Naive thymus-derived CD4-positive, alpha-beta T cell (primary cell): ENCODE results near the gene ANKRD13D. TPM values are rescaled to one million over a fixed set of nuclear protein-coding genes. Genes with fewer than 3 reads are reported as not detected.

Experiments used
- ATAC-seq: fragments of 150-1000 bp; cut with Tn5 transposase; 2 replicates; pipeline ENCODE4 v1.10.0; 2021; ENCODE audit warnings: mild to moderate bottlenecking, moderate library complexity
- CTCF ChIA-PET: fragments of 350-600 bp; sonication (Branson Sonifier 250); formaldehyde crosslinking; loops from one replicate; lab custom pipeline; 2021; ENCODE audit warnings: antibody characterized with exemption; lab: Charles Lee
- POLR2A ChIA-PET: fragments of 350-600 bp; sonication (Branson Sonifier 250); formaldehyde crosslinking; loops from one replicate; lab custom pipeline; 2021; ENCODE audit warnings: antibody characterized with exemption, inconsistent platforms; lab: Charles Lee
- DNase-seq, 9 donors: peaks; one replicate each; pipeline versions ENCODE4 v3.0.0 to v3.0.0-alpha.2; 2020 to 2022; ENCODE audit warnings: mixed read lengths in 1 of 9
- H3K27ac ChIP-seq: one replicate; pipeline ENCODE4 v1.7.0; 2013; ENCODE audit warnings: mild to moderate bottlenecking, low read depth, low read length, moderate library complexity
- H3K27me3 ChIP-seq, 2 donors: one replicate each; pipeline ENCODE4 v1.7.0; 2013; ENCODE audit warnings: low read length in 2 of 2, mild to moderate bottlenecking in 2 of 2, moderate library complexity in 2 of 2; ENCODE audit not compliant: control insufficient read depth in 2 of 2, insufficient read depth in 2 of 2
- H3K36me3 ChIP-seq, 3 experiments: 1 replicate in 2 of 3; 2 replicates in 1 of 3; pipeline ENCODE4 v1.7.0; 2013; ENCODE audit warnings: low read length in 3 of 3, mild to moderate bottlenecking in 3 of 3, moderate library complexity in 1 of 3; ENCODE audit not compliant: insufficient read depth in 3 of 3, control insufficient read depth in 2 of 3
- H3K4me1 ChIP-seq, 2 donors: one replicate each; pipeline ENCODE4 v1.7.0; 2013; ENCODE audit warnings: low read length in 2 of 2, mild to moderate bottlenecking in 2 of 2, moderate library complexity in 1 of 2; ENCODE audit not compliant: control insufficient read depth in 2 of 2, insufficient read depth in 2 of 2
- H3K4me3 ChIP-seq: 2 replicates; pipeline ENCODE4 v1.7.0; 2013; ENCODE audit warnings: mild to moderate bottlenecking, low read length
- H3K9me3 ChIP-seq, 3 experiments: 1 replicate in 2 of 3; 2 replicates in 1 of 3; pipeline ENCODE4 v1.7.0; 2013; ENCODE audit warnings: low read length in 3 of 3; ENCODE audit not compliant: control insufficient read depth in 2 of 3
- H3K27ac Mint-ChIP-seq, 9 donors: one replicate each; pipeline ENCODE4 v1.8.0; 2020 to 2022; ENCODE audit warnings: mixed read lengths in 9 of 9, mild to moderate bottlenecking in 8 of 9, moderate library complexity in 5 of 9, inconsistent platforms in 2 of 9
- H3K27me3 Mint-ChIP-seq, 5 donors: one replicate each; pipeline ENCODE4 v1.8.0; 2021 to 2022; ENCODE audit warnings: mixed read lengths in 5 of 5, mild to moderate bottlenecking in 1 of 5
- H3K36me3 Mint-ChIP-seq, 5 donors: one replicate each; pipeline ENCODE4 v1.8.0; 2020 to 2022; ENCODE audit warnings: mixed read lengths in 5 of 5, mild to moderate bottlenecking in 3 of 5, inconsistent platforms in 1 of 5
- H3K4me1 Mint-ChIP-seq, 7 donors: one replicate each; pipeline ENCODE4 v1.8.0; 2020 to 2022; ENCODE audit warnings: mixed read lengths in 7 of 7, mild to moderate bottlenecking in 3 of 7, inconsistent platforms in 1 of 7
- H3K4me3 Mint-ChIP-seq, 10 donors: one replicate each; pipeline ENCODE4 v1.8.0; 2020 to 2022; ENCODE audit warnings: mild to moderate bottlenecking in 10 of 10, mixed read lengths in 10 of 10, moderate library complexity in 6 of 10, inconsistent platforms in 2 of 10
- H3K9me3 Mint-ChIP-seq, 11 donors: one replicate each; pipeline ENCODE4 v1.8.0; 2020 to 2022; ENCODE audit warnings: mixed read lengths in 11 of 11, mild to moderate bottlenecking in 4 of 11, inconsistent platforms in 1 of 11, moderate library complexity in 1 of 11
- intact Hi-C, 2 donors: fragments of 100-400 bp; cut with micrococcal nuclease; formaldehyde crosslinking; loops; one replicate each; pipeline ENCODE4 v1.15.1; 2023
- polyA plus RNA-seq, 2 donors: library from polyadenylated mRNA; unstranded; fragments of 300-500 nt; fragmentation: Illumina TruSeq; gene quantifications; one replicate each; pipeline ENCODE4 v1.2.3, GENCODE V29; 2021
- total RNA-seq, 6 experiments: library from RNA in 5 of 6; stranded (reverse) in 5 of 6; gene quantifications; 1 replicate in 5 of 6; 2 replicates in 1 of 6; pipeline ENCODE4 v1.2.3 and lab custom pipeline; 2021 to 2026

The ANKRD13D gene
- total and polyA plus RNA-seq, 7 experiments from 2014 or later = 6.3 to 286 (median 187) TPM

GRCh38 chr11:67337257-67337656 is 48.2 kb downstream of the ANKRD13D start:
- intact Hi-C loops = no loop called here
- no peaks in the 10 kb centered on the region for H3K27me3 ChIP-seq
- H3K27ac ChIP-seq = no peak overlapping the region
- ATAC-seq (no peak), DNase-seq (no peak)
- H3K9me3 ChIP-seq = no peaks in the 10 kb centered on the region
- H3K36me3 ChIP-seq = no peaks in the 10 kb centered on the region
- H3K4me1 Mint-ChIP-seq = peaks cover 0 to 1% (median 0%) of the 10 kb centered on the region in 7 donors
- H3K4me3 Mint-ChIP-seq = no peak overlapping the region
- no peaks in the 10 kb centered on the region for H3K4me1 ChIP-seq
- ChIA-PET CTCF (interaction anchor here (1.5 to 1.6 kb wide), 2 partner anchors 8 to 46 kb away, joined by 4 to 11 read pairs; no protein-coding TSS in a partner anchor), POLR2A (interaction anchor here (1.0 to 2.3 kb wide), 2 partner anchors 10 to 12 kb away, joined by 4 to 7 read pairs; no protein-coding TSS in a partner anchor)
- no peaks in the 10 kb centered on the region for H3K27me3 Mint-ChIP-seq
- H3K27ac Mint-ChIP-seq = no peak overlapping the region
- no peak overlapping the region for H3K4me3 ChIP-seq
- H3K36me3 Mint-ChIP-seq = peaks cover 0 to 9% (median 0%) of the 10 kb centered on the region in 5 donors
- peaks cover 0 to 3% (median 0%) of the 10 kb centered on the region in 11 donors for H3K9me3 Mint-ChIP-seq

- DNase-seq (peak in 5 of 9 donors; percentile 25 to 37 (median 27)), ATAC-seq (peak; percentile 44)
- no peaks in the 10 kb centered on the region for H3K27me3 Mint-ChIP-seq
- Histone ChIP-seq H3K4me3 (no peak overlapping the region), H3K27ac (peak overlapping the region; percentile 68), H3K27me3 (no peaks in the 10 kb centered on the region), H3K36me3 (no peaks in the 10 kb centered on the region), H3K9me3 (no peaks in the 10 kb centered on the region), H3K4me1 (peaks cover 0 to 32% of the 10 kb centered on the region in 2 donors)
- H3K4me1 Mint-ChIP-seq = peaks cover 21 to 57% (median 48%) of the 10 kb centered on the region in 7 donors
- ChIA-PET POLR2A (interaction anchor here (1.1 to 5.4 kb wide), 7 partner anchors 11 to 104 kb away, joined by 4 to 41 read pairs (median 5); partner anchors contain the start of genes POLD4 and RAD9A), CTCF (interaction anchor here (0.6 to 4.7 kb wide), 9 partner anchors 9 to 1709 kb away, joined by 3 to 87 read pairs (median 15); partner anchors contain the start of gene POLD4)
- intact Hi-C loops = loop anchor here in 1 of 2 donors (2.0 kb wide), 1 partner anchor 27 kb away; no protein-coding TSS in a partner anchor
- H3K4me3 Mint-ChIP-seq = peak overlapping the region; percentile 12 to 80 (median 70)
- peaks cover 0 to 1% (median 0%) of the 10 kb centered on the region in 11 donors for H3K9me3 Mint-ChIP-seq
- H3K36me3 Mint-ChIP-seq = peaks cover 0 to 3% (median 0%) of the 10 kb centered on the region in 5 donors
- H3K27ac Mint-ChIP-seq = peak overlapping the region; percentile 61 to 97 (median 92)
These were observed 55.2 kb downstream of the ANKRD13D start for GRCh38 chr11:67344264-67344663.

GRCh38 chr11:67345247-67345919 is 56.3 kb downstream of the ANKRD13D start:
- H3K9me3 ChIP-seq = no peaks in the 10 kb centered on the region
- H3K27ac ChIP-seq = peak overlapping the region; percentile 68
- Mint-ChIP-seq H3K27ac (peak overlapping the region; percentile 61 to 98 (median 92)), H3K4me3 (peak overlapping the region; percentile 30 to 74 (median 58)), H3K9me3 (peaks cover 0 to 1% (median 0%) of the 10 kb centered on the region in 11 donors), H3K36me3 (peaks cover 0 to 3% (median 0%) of the 10 kb centered on the region in 5 donors), H3K27me3 (no peaks in the 10 kb centered on the region), H3K4me1 (peaks cover 25 to 66% (median 58%) of the 10 kb centered on the region in 7 donors)
- ChIA-PET POLR2A (interaction anchor here (0.7 to 5.4 kb wide), 24 partner anchors 8 to 502 kb away, joined by 3 to 41 read pairs (median 4); partner anchors contain the start of genes ANKRD13D, CORO1B, GRK2 and POLD4), CTCF (interaction anchor here (0.6 to 4.7 kb wide), 30 partner anchors 8 to 145 kb away, joined by 3 to 87 read pairs (median 4); partner anchors contain the start of genes CLCF1, GRK2, POLD4 and PPP1CA)
- H3K4me3 ChIP-seq = no peak overlapping the region
- H3K4me1 ChIP-seq = peaks cover 0 to 32% of the 10 kb centered on the region in 2 donors
- H3K27me3 ChIP-seq = no peaks in the 10 kb centered on the region
- peak in 4 of 9 donors; percentile 13 to 39 (median 30) for DNase-seq
- H3K36me3 ChIP-seq = no peaks in the 10 kb centered on the region
- ATAC-seq = peak; percentile 68
- intact Hi-C loops = loop anchor here in 1 of 2 donors (1.0 to 2.0 kb wide), 3 partner anchors 8 to 83 kb away; partner anchors contain the start of gene POLD4

GRCh38 chr11:67345920-67346819 is 57.1 kb downstream of the ANKRD13D start:
- H3K4me1 ChIP-seq = peaks cover 5 to 38% of the 10 kb centered on the region in 2 donors
- H3K4me3 ChIP-seq = no peak overlapping the region
- CTCF ChIA-PET = interaction anchor here (0.6 to 4.7 kb wide), 29 partner anchors 8 to 924 kb away, joined by 3 to 87 read pairs (median 4); partner anchors contain the start of genes CLCF1, GRK2, PPP1CA and RAD9A
- Mint-ChIP-seq H3K4me3 (peak overlapping the region; percentile 30 to 74 (median 56)), H3K27me3 (no peaks in the 10 kb centered on the region), H3K4me1 (peaks cover 27 to 70% (median 60%) of the 10 kb centered on the region in 7 donors), H3K36me3 (peaks cover 0 to 3% (median 0%) of the 10 kb centered on the region in 5 donors), H3K27ac (peak overlapping the region; percentile 61 to 98 (median 92)), H3K9me3 (peaks cover 0 to 1% (median 0%) of the 10 kb centered on the region in 11 donors)
- intact Hi-C loops = loop anchor here (1.0 to 2.0 kb wide), 4 partner anchors 7 to 84 kb away; partner anchors contain the start of gene POLD4 (in 1 of the 2)
- ATAC-seq = peak; percentile 76
- no peaks in the 10 kb centered on the region for H3K9me3 ChIP-seq
- no peaks in the 10 kb centered on the region for H3K36me3 ChIP-seq
- peak in 5 of 9 donors; percentile 34 to 62 (median 52) for DNase-seq
- peak overlapping the region; percentile 68 for H3K27ac ChIP-seq
- POLR2A ChIA-PET = interaction anchor here (0.6 to 5.4 kb wide), 27 partner anchors 9 to 502 kb away, joined by 3 to 41 read pairs (median 4); partner anchors contain the start of genes ANKRD13D, CORO1B, POLD4 and PTPRCAP
- H3K27me3 ChIP-seq = no peaks in the 10 kb centered on the region

GRCh38 chr11:67347964-67348749 is 59.1 kb downstream of the ANKRD13D start:
- Mint-ChIP-seq H3K4me1 (peaks cover 35 to 75% (median 65%) of the 10 kb centered on the region in 7 donors), H3K36me3 (no peaks in the 10 kb centered on the region), H3K27ac (peak overlapping the region in 8 of 9 donors; percentile 44 to 90 (median 79)), H3K27me3 (no peaks in the 10 kb centered on the region), H3K4me3 (peak overlapping the region in 1 of 10 donors; percentile 28), H3K9me3 (peaks cover 0 to 2% (median 0%) of the 10 kb centered on the region in 11 donors)
- ATAC-seq = no peak
- DNase-seq = no peak
- Histone ChIP-seq H3K9me3 (no peaks in the 10 kb centered on the region), H3K27me3 (no peaks in the 10 kb centered on the region), H3K4me1 (peaks cover 20 to 53% of the 10 kb centered on the region in 2 donors), H3K4me3 (no peak overlapping the region), H3K27ac (no peak overlapping the region), H3K36me3 (peaks cover 0 to under 1% (median 0%) of the 10 kb centered on the region in 3 experiments)
- intact Hi-C loops = no loop called here
- ChIA-PET POLR2A (interaction anchor here (0.7 to 17.2 kb wide), 10 partner anchors 10 to 54 kb away, joined by 3 to 272 read pairs (median 4); partner anchors contain the start of gene CLCF1), CTCF (interaction anchor here (0.7 to 16.9 kb wide), 6 partner anchors 23 to 37 kb away, joined by 7 to 495 read pairs (median 37); partner anchors contain the start of gene CLCF1)
